ENCODE measurements around the gene RBMS3. TPM values are rescaled to one million over a fixed set of nuclear protein-coding genes. Genes with fewer than 3 reads are reported as not detected.

Gene RBMS3
- total RNA-seq, 1 donor from 2014 or later = 3.4 TPM

- Histone ChIP-seq H3K27me3 (ENCODE audit: control insufficient read depth, insufficient read depth, low read length) (no peaks in the 10 kb centered on the region), H3K4me3 (ENCODE audit: low read depth, low read length) (no peak overlapping the region), H3K36me3 (ENCODE audit: control insufficient read depth, insufficient read depth, low read length) (no peaks in the 10 kb centered on the region)
- TF ChIP-seq CTCF (IDR thresholded peaks at IDR 0.05; ENCODE audit: insufficient read depth, low read length, severe bottlenecking) = no peak
- no peak for FAIRE-seq
- no peak for DNase-seq (ENCODE audit: low read depth)
Measured at GRCh38 chr3:29301332-29302019, 20.6 kb downstream of the RBMS3 start.

- H3K36me3 ChIP-seq (ENCODE audit: control insufficient read depth, insufficient read depth, low read length) = no peaks in the 10 kb centered on the region
- no peak for TF ChIP-seq CTCF (IDR thresholded peaks at IDR 0.05; ENCODE audit: insufficient read depth, low read length, severe bottlenecking)
- FAIRE-seq = no peak
Measured at GRCh38 chr3:29302619-29303018, 21.7 kb downstream of the RBMS3 start.

GRCh38 chr3:29307295-29307694 is 26.4 kb downstream of the RBMS3 start:
- Histone ChIP-seq H3K4me3 (ENCODE audit: low read depth, low read length) (no peak overlapping the region), H3K36me3 (ENCODE audit: control insufficient read depth, insufficient read depth, low read length) (no peaks in the 10 kb centered on the region), H3K27me3 (ENCODE audit: control insufficient read depth, insufficient read depth, low read length) (no peaks in the 10 kb centered on the region)
- DNase-seq (ENCODE audit: low read depth) (no peak), FAIRE-seq (no peak)
- no peak for TF ChIP-seq CTCF (IDR thresholded peaks at IDR 0.05; ENCODE audit: insufficient read depth, low read length, severe bottlenecking)

More at GRCh38 chr3:29302619-29303018, 21.7 kb downstream of the RBMS3 start:
- DNase-seq (ENCODE audit: low read depth) = no peak
- H3K4me3 ChIP-seq (ENCODE audit: low read depth, low read length) = no peak overlapping the region
- H3K27me3 ChIP-seq (ENCODE audit: control insufficient read depth, insufficient read depth, low read length) = no peaks in the 10 kb centered on the region

GRCh38 chr3:29310865-29311264 is 30.0 kb downstream of the RBMS3 start:
- FAIRE-seq (no peak), DNase-seq (ENCODE audit: low read depth) (no peak)
- H3K27me3 ChIP-seq (ENCODE audit: control insufficient read depth, insufficient read depth, low read length) = no peaks in the 10 kb centered on the region
- H3K4me3 ChIP-seq (ENCODE audit: low read depth, low read length) = no peak overlapping the region
- no peaks in the 10 kb centered on the region for H3K36me3 ChIP-seq (ENCODE audit: control insufficient read depth, insufficient read depth, low read length)
- TF ChIP-seq CTCF (IDR thresholded peaks at IDR 0.05; ENCODE audit: insufficient read depth, low read length, severe bottlenecking) = no peak

- Histone ChIP-seq H3K36me3 (ENCODE audit: control insufficient read depth, insufficient read depth, low read length) (no peaks in the 10 kb centered on the region), H3K27me3 (ENCODE audit: control insufficient read depth, insufficient read depth, low read length) (no peaks in the 10 kb centered on the region), H3K4me3 (ENCODE audit: low read depth, low read length) (no peak overlapping the region)
- no peak for FAIRE-seq
- no peak for TF ChIP-seq CTCF (IDR thresholded peaks at IDR 0.05; ENCODE audit: insufficient read depth, low read length, severe bottlenecking)
- no peak for DNase-seq (ENCODE audit: low read depth)
Measured at GRCh38 chr3:29311795-29312194, 30.9 kb downstream of the RBMS3 start.

- DNase-seq (ENCODE audit: low read depth) (no peak), FAIRE-seq (no peak)
- no peaks in the 10 kb centered on the region for H3K36me3 ChIP-seq (ENCODE audit: control insufficient read depth, insufficient read depth, low read length)
- no peak for TF ChIP-seq CTCF (IDR thresholded peaks at IDR 0.05; ENCODE audit: insufficient read depth, low read length, severe bottlenecking)
- no peaks in the 10 kb centered on the region for H3K27me3 ChIP-seq (ENCODE audit: control insufficient read depth, insufficient read depth, low read length)
- no peak overlapping the region for H3K4me3 ChIP-seq (ENCODE audit: low read depth, low read length)
Measured at GRCh38 chr3:29312395-29312794, 31.5 kb downstream of the RBMS3 start.

Data from bronchial epithelial cell (primary cell).